Neural cell (in vitro differentiated cells): ENCODE results near the gene CASP10.

Experiments
- EP300 ChIP-seq: fragments of 450-650 bp; conservative IDR thresholded peaks from 2 replicates; pipeline ENCODE4 v1.6.1; 2014; ENCODE audit warnings: antibody characterized with exemption, mild to moderate bottlenecking, moderate library complexity; ENCODE audit not compliant: poor library complexity, severe bottlenecking
- MXI1 ChIP-seq: fragments of 450-650 bp; conservative IDR thresholded peaks from 2 replicates; pipeline ENCODE4 v1.6.1; 2014; ENCODE audit warnings: antibody characterized with exemption, mild to moderate bottlenecking; ENCODE audit not compliant: poor library complexity, severe bottlenecking
- POLR2AphosphoS5 ChIP-seq: IDR thresholded peaks from 2 replicates; pipeline ENCODE4 v1.6.1; 2012
- TF ChIP-seq, protein P1 (sequence below): fragments of 450-650 bp; IDR thresholded peaks from 2 replicates; pipeline ENCODE4 v1.5.1; 2014; ENCODE audit warnings: antibody characterized with exemption, mild to moderate bottlenecking, moderate library complexity; ENCODE audit not compliant: poor library complexity, severe bottlenecking
- TF ChIP-seq, protein P2 (sequence below): IDR thresholded peaks from 2 replicates; pipeline ENCODE4 v1.6.1; 2012; ENCODE audit warnings: borderline replicate concordance

DNA sequence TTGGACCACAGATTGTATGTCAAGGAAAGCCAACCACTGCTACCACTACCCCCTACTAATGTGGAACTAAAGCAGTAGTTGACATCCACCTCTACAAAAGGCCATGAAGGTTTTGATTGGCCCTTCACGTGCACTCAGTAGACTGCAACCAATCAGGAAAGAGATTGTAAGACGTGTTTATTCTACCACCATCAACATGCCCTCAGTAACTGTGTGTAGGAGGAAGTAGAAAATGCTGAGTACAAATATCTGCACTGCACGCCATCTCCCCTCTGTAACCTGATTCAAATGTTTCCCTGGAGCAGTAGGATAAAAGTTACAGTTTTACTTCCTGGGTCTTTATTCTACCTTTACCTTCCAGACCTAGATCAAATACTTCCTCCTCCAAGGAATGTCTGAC is 2.9 kb upstream of the CASP10 start:
- no peak for TF ChIP-seq POLR2AphosphoS5
- no peak for TF ChIP-seq EP300
- no peak for TF ChIP-seq MXI1
- TF ChIP-seq, protein P1, sequence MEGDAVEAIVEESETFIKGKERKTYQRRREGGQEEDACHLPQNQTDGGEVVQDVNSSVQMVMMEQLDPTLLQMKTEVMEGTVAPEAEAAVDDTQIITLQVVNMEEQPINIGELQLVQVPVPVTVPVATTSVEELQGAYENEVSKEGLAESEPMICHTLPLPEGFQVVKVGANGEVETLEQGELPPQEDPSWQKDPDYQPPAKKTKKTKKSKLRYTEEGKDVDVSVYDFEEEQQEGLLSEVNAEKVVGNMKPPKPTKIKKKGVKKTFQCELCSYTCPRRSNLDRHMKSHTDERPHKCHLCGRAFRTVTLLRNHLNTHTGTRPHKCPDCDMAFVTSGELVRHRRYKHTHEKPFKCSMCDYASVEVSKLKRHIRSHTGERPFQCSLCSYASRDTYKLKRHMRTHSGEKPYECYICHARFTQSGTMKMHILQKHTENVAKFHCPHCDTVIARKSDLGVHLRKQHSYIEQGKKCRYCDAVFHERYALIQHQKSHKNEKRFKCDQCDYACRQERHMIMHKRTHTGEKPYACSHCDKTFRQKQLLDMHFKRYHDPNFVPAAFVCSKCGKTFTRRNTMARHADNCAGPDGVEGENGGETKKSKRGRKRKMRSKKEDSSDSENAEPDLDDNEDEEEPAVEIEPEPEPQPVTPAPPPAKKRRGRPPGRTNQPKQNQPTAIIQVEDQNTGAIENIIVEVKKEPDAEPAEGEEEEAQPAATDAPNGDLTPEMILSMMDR = no peak
- TF ChIP-seq, protein P2, sequence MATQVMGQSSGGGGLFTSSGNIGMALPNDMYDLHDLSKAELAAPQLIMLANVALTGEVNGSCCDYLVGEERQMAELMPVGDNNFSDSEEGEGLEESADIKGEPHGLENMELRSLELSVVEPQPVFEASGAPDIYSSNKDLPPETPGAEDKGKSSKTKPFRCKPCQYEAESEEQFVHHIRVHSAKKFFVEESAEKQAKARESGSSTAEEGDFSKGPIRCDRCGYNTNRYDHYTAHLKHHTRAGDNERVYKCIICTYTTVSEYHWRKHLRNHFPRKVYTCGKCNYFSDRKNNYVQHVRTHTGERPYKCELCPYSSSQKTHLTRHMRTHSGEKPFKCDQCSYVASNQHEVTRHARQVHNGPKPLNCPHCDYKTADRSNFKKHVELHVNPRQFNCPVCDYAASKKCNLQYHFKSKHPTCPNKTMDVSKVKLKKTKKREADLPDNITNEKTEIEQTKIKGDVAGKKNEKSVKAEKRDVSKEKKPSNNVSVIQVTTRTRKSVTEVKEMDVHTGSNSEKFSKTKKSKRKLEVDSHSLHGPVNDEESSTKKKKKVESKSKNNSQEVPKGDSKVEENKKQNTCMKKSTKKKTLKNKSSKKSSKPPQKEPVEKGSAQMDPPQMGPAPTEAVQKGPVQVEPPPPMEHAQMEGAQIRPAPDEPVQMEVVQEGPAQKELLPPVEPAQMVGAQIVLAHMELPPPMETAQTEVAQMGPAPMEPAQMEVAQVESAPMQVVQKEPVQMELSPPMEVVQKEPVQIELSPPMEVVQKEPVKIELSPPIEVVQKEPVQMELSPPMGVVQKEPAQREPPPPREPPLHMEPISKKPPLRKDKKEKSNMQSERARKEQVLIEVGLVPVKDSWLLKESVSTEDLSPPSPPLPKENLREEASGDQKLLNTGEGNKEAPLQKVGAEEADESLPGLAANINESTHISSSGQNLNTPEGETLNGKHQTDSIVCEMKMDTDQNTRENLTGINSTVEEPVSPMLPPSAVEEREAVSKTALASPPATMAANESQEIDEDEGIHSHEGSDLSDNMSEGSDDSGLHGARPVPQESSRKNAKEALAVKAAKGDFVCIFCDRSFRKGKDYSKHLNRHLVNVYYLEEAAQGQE = no peak
